ENCODE measurements around the gene PPFIA1.
"Not testable (repeated sequence)": the region's sequence is repeated elsewhere in the genome, so short reads cannot be mapped to it uniquely, and the experiment has no call there.

The PPFIA1 gene

DNA sequence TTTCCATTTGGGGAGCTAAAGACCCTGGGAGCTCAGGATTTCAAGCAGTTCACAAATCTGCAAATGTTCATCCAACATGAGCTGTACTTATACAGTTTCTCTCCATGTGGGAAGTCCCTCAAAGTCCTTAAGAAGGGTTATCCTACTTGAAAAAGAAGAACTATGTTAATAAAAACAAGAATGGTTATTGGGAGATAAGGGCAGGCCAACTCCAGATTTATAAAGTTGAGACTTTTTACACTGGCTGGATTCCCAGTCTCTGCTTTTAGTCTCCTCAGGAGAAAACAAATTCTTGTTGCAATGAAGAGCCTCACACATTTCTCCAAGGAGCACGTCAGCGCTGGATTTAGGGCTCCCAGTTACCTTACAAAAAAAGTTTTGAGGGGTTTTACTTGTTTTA lies 93.7 kb downstream of the PPFIA1 start:
- no peak for DNase-seq

DNA sequence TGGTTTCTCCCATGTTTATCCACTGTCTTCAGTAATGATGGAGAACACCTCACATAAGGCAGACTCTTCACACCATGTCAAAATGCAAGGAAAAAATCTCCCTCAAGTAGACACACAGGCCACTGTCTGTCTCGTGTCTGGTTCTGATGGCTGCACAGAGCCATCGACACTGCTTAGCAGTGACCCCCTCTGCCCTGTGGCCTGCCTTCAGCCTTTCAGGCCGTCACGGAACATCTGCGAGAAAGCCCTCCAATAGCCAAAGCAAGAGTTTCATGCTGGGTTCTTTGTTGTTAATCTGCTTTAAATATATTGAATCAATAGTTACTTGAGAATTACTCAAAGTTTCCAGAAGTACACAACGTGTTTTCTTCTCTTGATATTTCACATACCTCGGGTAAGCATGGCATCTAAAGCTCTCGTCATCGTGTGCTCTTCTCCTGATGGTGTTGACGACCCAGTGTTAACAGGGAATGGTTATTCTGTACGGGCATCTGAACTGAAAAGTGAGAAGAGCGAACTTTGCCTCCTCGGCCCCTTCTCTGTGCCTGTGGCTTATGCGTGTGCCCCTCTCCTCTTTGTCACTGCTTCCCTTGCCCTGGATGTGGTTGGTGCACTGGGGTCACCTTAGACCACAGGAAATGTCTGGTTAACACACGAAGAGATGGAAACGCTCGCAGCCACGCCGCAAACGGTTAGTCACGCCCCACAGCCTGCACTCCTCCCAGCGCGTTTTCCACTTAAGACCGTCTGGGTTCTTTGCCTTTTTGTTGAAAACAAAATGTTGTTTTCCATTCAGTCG lies 94.5 kb downstream of the PPFIA1 start:
- peak; percentile 35 for DNase-seq

DNA sequence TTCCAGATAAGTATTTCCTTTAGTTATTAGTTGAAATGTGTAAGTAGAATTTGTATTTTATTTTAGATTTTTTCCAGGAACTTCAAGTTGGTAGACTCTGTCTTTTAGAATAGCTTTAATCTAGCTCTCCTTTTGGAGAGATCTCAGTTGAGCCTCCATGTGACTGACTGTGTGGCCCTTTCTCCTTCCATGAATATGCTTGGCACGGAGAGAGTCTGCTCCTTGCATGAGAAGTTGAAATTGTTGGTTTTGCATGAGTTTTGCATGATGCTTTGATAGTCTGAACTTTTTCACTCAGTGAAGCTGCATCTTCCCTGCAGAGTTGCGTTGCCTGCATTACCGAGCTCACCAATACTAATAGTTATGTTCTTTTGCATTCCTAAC lies 95.0 kb downstream of the PPFIA1 start:
- no peak for DNase-seq

DNA sequence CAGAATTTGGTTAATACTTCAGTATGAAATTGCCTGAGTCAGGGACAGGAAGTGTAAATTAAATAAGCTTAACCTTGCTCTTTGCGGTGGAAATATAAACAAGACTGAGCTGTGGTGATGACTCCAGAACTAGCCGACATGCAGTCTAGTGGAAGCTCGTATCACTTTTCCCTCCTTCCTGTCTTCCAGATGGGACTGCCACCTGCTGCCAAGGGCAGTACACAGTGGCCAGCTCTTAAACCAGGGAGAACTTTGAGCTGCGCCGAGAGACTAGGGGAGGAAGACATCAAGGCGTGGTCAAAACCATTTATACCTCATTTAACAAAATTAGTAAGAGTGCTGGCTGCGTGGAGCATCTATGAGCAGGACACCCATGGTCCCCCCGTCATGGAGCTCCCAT lies 96.6 kb downstream of the PPFIA1 start:
- DNase-seq: no peak

DNA sequence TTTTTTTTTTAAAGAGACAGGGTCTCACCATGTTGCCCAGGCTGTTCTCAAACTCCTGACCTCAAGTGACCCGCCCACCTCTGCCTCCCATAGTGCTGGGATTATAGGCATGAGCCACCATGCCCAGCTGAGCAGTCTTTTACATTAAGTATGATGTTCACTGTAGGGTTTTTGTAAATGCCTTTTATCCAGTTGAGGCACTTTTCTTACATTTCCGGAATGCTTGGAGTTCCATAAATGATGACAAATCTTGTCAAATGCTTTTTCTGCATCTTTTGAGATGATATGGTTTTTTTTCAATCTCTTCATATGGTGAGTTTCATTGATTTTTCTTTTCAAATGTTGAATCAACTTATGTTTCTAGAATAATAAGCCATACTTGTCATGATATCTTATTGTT lies 98.5 kb downstream of the PPFIA1 start:
- no peak for DNase-seq

DNA sequence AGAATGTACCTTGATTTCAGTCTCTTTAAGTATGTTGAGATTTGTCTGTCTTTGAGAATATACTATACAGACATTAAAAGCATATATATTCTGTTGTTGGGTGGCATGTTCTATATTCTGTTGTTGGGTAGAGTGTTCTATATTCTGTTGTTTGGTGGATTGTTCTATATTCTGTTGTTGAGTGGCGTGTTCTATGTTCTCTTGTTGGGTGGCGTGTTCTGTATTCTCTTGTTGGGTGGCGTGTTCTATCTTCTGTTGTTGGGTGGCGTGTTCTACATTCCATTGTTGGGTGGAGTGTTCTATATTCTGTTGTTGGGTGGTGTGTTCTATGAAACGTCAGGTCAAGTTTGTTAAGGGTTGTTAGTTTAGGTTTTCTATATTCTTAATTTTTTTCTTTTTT lies 100.8 kb downstream of the PPFIA1 start:
- DNase-seq: no peak

DNA sequence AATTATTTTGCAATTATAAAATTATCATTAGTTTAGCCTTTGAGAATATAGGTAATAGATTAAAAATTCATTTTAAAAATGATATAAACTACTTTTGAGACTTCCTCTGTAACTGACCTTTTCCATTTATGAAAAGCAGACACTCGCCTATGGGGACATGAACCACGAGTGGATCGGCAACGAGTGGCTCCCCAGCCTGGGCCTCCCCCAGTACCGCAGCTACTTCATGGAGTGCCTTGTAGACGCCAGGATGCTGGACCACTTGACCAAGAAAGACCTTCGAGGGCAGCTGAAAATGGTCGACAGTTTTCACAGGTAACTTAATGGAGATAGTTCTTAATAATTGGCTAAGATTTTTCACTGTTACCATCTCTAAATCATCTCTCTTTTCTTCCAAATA lies 101.6 kb downstream of the PPFIA1 start:
- no peak for DNase-seq

DNA sequence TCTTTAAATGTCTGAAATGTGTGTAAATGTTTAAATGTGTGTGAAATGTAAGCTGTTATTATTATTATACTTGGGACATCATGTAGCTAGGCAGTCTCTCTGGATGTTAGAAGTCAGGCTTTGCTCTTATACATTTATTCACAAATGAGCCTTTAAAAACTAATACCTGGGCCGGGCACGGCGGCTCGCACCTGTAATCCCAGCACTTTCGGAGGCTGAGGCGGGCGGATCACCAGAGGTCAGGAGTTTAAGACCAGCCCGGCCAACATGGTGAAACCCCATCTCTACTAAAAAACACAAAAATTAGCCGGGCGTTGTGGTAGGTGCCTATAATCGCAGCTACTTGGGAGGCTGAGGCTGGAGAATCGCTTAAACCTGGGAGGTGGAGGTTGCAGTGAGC lies 106.1 kb downstream of the PPFIA1 start:
- DNase-seq: no peak

DNA sequence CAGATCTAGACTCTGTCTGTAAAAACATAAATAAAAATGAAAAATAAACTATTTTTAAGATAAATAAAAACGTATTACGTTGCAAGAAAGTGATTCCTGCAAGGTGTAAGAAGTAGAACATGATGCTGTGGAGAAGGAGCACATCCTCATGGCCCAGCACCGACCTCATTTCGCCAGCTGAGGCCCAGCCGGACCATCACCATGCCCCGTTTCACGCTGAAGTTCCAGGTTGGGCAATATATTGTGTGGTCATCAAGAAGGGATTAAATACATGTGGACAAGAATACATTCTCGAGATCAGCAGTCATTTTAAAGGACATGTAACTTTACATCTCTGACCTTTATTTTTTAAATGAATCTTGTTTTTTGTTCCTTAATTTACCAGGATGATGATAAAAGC lies 107.2 kb downstream of the PPFIA1 start:
- DNase-seq: no peak

DNA sequence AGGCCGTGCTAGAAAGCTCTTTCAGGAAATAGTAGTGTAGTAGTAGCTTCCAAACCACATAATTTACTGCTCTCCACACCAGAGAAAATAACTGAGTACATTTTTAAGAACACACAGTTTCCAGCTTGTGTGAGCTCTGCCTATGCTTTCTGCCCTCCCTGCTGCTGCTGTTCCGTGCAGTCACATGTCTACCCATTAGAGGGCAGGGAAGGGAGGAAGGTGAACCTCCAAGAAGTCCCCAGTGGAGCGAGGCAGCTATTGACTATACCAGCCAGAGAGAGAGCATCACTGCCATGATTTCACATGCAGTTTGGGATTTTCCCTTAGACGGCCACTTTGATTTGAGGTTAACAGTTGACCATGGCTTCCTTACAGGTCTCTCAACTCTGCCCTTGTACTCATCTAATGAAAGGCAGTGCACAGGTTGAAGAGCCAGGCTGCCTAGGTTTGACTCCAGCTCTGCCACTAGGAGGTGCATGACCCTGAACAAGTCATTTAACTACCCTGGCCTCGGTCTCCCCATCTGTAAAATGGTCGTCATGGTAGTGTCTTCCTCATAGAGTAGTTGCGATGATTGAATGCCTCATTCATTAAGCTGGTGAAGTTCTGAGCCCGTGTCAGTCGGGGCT lies 108.1 kb downstream of the PPFIA1 start:
- no peak for DNase-seq

DNA sequence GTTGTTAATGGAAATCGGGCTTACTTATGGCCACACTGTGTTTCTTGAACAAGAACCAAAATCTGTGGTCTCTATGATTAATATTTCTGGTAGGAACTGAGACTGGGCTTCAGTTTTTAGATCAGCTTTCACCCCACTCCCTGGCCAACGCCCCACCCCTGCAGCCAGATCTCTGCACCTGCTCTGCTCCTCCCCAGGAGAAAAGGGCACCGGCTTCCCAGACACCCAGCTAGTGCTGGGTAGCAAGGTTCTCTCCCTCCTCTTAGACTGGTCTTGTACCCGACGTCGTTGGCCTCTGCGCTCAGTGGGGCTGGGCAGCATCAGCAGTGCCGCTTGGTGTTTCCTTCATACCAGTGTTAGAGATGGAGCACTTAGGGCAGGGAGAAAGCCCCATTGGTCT lies 110.9 kb downstream of the PPFIA1 start:
- DNase-seq: no peak

DNA sequence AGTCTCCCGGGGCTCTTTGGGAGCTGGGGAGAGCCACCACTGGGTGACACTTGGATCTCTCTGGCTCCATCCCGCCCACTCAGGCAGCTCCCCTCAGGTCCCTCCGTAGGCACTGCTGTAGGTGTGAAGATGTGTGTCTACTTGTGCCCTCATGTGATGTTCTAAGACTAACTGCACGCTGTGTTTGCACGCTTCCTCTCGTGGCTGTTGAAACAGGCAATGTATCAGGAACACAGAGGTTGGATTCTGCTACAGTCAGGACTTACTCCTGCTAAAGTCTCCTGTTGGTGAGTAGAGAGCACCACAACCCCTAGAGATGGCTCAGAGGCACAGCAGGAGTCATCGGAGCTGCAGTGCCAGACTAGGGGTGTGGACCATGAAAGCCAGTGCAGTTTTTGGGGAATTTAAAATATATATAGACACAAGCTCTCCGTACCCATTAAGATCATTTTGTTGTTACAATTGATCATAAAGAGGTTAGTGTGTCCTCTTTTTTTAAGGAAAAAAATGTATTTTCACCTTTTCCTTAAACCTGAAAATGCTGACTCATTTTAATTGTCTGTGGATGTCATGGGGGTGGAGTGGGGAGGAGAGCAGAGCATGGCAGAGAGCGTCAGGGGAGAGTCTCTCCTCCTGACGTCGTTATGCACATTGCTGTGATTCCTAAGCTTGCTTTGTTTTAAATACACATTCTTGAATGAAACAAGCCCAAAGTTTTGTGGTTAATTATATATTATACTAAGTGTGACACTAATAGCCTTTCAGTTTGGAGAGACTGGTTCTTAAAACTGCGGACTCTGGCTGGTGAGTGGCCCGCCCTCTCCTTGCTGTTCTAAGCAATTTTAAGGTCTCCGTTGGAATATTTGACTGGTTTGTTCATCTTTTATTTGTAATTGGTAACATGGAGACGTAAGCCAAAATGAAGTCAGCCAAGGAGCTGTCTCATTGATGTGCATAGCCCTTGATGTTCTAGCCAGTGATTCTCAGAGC lies 111.7 kb downstream of the PPFIA1 start:
- no peak for DNase-seq

DNA sequence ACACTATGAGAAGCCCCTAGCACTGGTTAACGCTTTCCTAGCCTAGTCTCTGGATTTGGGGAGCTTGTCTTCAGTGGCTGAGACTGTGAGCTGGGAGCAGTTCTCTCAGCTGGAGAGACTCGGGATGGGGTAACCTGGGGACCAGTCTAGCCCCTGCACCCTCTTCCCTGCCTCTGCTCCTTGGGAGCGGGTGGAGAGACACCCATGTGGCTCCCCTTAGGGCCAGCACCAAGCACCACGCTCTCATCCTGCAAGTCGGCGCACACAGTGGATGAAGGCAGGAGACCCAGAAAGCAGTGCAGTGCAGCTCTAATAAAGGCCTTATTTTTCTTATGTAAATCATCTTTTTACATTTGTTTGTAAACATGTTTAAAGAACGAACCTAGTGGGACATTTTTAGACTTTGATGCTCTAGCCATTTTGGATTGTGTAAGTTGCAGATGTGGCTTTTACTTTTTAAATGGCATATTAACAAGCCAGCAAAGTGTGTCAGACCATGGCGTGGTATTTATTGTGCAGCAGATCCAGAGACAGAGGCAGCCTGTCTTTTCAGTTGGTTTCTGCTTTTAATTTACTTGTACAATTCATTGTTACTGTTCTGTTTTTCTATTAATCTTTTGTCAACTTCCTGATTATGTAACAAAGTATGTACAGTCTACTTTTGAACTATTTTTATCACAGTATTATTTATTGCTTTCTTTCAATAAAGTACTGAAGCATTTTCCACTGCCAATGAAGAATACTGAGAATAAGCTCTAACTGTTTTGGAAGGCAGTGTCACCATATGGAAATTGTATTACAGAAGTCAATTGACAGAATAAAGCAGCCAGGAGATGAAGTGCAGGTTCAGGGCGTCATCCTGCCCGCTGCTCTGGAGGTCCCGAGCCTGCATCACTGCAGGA lies 113.4 kb downstream of the PPFIA1 start:
- DNase-seq: no peak

DNA sequence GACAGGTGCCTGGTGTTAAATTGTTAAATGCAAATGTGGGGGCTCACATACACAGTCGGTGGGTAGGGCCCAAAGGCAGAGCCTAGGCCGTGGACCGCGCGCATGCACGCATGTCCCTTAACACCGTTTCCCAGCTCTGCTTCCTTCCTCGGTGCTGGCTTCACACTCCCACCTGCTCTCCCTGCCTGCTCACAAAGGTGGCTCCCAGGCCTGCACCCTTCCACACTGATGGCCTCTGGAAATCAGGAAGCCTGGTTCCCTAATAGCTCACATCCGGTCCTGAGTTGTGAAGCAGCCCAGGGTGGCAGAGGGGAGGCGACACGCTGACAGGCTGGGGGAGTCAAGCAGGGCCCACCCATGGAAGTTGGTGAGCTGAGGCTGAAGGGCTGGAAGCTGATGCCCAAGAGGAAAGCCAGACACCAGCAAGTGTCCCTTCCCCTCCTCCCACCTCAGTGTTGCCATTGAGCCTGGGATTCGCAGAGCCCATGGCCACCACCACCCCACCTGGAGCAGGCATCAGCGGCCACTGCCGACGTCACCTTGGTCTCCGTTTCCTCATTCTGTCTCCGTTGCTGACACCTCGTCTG lies 114.2 kb downstream of the PPFIA1 start:
- no peak for DNase-seq

DNA sequence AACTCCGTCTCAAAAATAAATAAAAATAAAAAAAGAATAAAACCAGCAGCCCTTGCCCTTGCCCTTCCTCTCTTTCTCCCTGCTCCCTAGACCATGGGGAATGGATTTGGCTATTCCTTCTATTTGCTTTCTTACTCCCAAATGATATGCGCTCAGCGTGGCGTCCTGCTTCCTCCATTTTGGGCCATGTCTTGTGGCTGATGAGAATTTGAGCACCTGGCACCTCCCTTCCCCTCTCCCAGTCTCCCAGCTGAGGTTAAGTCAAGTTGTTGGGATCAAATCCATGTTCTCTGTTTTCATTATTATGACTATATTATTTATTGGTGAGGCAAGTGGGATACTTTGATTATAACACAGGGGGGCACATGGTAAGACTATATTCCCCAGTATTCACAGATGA lies 117.1 kb downstream of the PPFIA1 start:
- no peak for DNase-seq

DNA sequence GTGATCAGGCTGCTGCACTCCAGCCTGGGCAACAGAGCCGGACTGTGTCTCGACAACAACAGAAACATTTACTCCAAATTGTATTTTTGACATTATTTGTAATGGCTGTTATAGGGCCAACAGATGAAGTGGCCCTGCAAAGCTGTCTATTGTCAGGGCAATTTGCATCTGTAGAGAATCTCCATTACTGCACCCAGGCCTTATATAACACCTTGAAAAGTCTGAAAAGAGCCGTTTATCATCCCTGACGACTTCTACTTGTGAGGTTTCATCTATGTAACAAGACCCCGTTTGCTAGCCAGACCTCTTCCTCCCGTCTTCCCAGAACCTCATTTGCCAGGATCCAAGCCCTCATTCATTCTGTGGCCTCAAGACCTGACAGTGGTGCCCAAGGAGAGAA lies 118.7 kb downstream of the PPFIA1 start:
- no peak for DNase-seq

DNA sequence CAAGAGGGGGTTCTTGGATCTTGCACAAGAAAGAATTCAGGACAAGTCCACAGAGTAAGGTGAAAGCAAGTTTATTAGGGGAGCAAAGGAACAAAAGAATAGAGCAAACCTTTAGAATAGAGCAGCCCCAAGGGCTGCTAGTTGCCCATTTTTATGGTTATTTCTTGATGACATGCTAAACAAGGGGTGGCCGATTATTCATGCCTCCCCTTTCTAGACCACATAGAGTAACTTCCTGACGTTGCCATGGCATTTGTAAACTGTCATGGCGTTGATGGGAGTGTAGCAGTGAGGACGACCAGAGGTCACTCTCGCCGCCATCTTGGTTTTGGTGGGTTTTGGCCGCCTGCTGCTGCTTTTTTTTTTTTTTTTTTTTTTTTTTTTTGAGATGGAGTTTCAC lies 120.4 kb downstream of the PPFIA1 start:
- not testable (repeated sequence) for DNase-seq

DNA sequence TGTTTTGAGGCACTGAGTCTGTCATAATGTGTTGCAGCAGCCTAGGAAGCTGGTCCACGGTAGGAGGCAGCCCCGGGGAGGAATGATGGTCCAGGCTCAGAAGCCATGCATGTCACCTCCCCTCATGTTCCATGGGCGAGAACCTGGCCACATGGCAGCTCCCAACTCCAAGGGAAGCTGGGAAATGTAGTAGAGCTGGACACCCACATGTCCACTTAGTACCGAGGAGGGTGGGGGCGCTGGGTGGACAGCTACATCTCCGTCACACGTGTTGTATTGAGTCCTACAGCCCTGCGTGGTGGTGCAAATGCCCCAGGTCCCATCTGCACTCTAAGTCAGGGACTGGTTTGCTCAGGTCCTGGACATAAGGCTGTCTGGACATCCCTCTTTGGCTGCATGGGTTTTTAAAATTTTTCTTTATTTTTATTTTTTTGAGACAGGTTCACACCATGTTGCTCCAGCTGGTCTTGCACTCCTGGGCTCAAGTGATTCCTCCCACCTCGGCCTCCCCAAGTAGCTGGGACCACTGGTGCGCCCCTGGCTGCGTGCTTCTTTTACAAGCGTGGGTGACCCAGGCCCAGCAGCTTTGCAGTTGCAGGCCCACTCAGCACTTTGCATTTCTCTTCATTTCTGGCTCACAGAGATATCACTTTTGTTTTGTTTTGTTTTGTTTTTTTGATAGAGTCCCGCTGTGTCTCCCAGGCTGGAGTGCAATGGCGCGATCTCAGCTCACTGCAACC lies 123.9 kb downstream of the PPFIA1 start:
- DNase-seq: no peak

DNA sequence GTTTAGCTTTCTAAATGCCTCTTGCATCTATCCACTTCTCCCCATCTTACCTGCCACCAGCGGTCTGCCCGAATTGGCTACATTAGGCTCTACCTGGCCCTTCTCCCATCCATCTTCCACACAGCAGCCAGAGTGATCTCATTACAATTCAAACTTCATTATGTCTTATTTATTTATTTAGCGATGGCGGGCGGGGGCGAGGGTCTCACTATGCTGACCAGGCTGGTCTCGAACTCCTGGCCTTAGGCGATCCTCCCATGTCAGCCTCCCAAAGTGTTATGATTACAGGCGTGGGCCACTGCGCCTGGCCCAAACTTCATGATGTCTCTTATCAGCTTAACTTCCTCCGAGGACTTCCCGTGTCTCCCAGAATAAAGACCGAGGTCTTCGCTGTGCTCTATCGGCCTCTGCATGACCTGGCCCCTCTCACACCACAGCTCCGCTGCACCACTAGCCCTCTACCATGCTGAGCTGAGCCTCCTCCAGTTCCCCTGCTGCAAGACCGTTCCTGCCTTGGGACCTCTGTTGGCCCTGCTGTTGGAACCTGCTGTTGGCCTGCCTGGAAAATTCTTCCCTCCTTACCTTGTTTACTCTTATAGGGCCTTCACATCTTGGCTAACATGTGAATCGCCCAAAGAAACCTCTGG lies 127.0 kb downstream of the PPFIA1 start:
- DNase-seq: no peak

DNA sequence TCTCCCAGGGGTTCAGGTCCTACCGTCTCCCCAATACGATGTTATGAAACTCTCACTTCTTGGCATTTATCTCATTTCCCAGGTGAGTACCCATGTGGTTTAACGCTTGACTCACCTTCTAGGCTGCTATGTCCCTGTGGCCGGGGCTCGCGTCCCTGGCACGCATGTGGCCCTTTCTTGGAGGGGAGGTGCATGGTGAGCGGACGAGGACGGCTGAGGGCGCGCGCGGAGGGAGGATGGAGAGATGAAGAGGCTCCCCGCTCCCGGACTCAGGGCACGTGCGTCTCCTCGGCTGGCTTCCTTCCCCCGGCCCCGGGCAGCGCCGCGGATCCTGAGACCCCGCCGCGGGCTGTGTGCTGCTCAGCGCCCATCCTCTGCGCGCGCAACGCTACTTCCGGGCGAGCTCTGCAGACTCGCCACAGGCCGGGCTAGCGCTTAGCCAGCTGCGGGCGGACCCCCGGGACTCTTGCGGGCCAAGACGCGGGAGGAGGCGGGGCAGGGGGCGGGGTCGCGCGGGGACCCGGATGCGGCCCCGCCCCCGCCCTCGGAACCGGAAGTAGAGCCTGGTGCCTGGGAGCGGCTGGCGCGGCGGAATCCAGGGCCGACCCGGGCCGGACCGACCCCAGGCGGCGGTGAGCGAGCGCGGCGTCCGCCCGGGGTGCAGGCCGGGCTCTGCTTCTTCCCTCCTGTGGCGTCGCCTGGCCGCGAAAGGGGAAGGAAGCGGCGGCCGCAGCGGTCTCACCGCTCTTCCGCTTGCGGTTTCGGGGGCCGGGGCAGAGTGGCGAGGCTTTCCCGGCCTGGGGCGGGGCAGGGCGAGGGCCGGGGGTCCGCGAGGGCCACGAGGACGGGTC lies 127.7 kb downstream of the PPFIA1 start, which contains the start of gene CTTN:
CTTN (plus strand) TSS at position 547 of the 851 bp plus-strand sequence. CDS start 8,769 bp downstream, outside the sequence.
- DNase-seq: peak; percentile 59

Data from activated T-cell treated with anti-CD3 and anti-CD28 coated beads for 4 hours (primary cell).